SK-N-SH treated with all-trans-retinoic acid at 6 μM for 48 hours (cell line): ENCODE data around the gene TSPAN1.

ENCODE experiments used
- ATAC-seq: fragments of 200-7000 bp; cut with Tn5 transposase; 3 replicates; pipeline ENCODE4 v1.9.1; 2020; ENCODE audit warnings: mild to moderate bottlenecking, moderate library complexity
- ARNTL ChIP-seq: fragments of 450-650 bp; formaldehyde crosslinking; IDR thresholded peaks from 2 replicates; pipeline ENCODE4 v1.5.0; 2020; ENCODE audit warnings: low read depth, mild to moderate bottlenecking, moderate library complexity, borderline replicate concordance
- BACH2 ChIP-seq: fragments of 250-450 bp; sonication (Bioruptor Pico); IDR thresholded peaks from 2 replicates; pipeline ENCODE4 v1.9.0; 2021; ENCODE audit warnings: mild to moderate bottlenecking, borderline replicate concordance
- CSDC2 ChIP-seq: fragments of 250-450 bp; sonication (Bioruptor Pico); IDR thresholded peaks from 2 replicates; pipeline ENCODE4 v1.5.0; 2020; ENCODE audit warnings: mild to moderate bottlenecking, moderate library complexity
- CSRNP3 ChIP-seq: fragments of 250-450 bp; sonication (Bioruptor Pico); IDR thresholded peaks from 2 replicates; pipeline ENCODE4 v1.5.1; 2021; ENCODE audit warnings: mild to moderate bottlenecking, moderate library complexity
- ESRRG ChIP-seq: fragments of 250-450 bp; sonication (Bioruptor Pico); IDR thresholded peaks from 2 replicates; pipeline ENCODE4 v1.6.1; 2021; ENCODE audit warnings: mild to moderate bottlenecking
- GLIS3 ChIP-seq: fragments of 250-450 bp; sonication (Bioruptor Pico); IDR thresholded peaks from 2 replicates; pipeline ENCODE4 v1.5.0; 2020; ENCODE audit warnings: mild to moderate bottlenecking, moderate library complexity
- ISL1 ChIP-seq: fragments of 250-450 bp; sonication (Bioruptor Pico); IDR thresholded peaks from 2 replicates; pipeline ENCODE4 v2.1.2; 2022; ENCODE audit warnings: mild to moderate bottlenecking, moderate library complexity
- OSR1 ChIP-seq: fragments of 250-450 bp; sonication (Bioruptor Pico); IDR thresholded peaks from 2 replicates; pipeline ENCODE4 v1.8.0; 2022; ENCODE audit warnings: moderate library complexity, mild to moderate bottlenecking, inconsistent platforms
- POU6F1 ChIP-seq: fragments of 250-450 bp; sonication (Bioruptor Pico); IDR thresholded peaks from 2 replicates; pipeline ENCODE4 v1.8.0; 2021; ENCODE audit warnings: low read depth, mild to moderate bottlenecking, moderate library complexity, borderline replicate concordance
- PPARA ChIP-seq: fragments of 250-450 bp; sonication (Bioruptor Pico); IDR thresholded peaks from 2 replicates; pipeline ENCODE4 v1.5.0; 2020; ENCODE audit warnings: mild to moderate bottlenecking, borderline replicate concordance
- RARB ChIP-seq: fragments of 250-450 bp; sonication (Bioruptor Pico); IDR thresholded peaks from 2 replicates; pipeline ENCODE4 v1.8.0; 2021; ENCODE audit warnings: mild to moderate bottlenecking, moderate library complexity
- SNAI2 ChIP-seq: fragments of 250-450 bp; sonication (Bioruptor Pico); IDR thresholded peaks from 2 replicates; pipeline ENCODE4 v1.5.0; 2020; ENCODE audit warnings: mild to moderate bottlenecking, moderate library complexity
- TCF4 ChIP-seq: fragments of 250-450 bp; sonication (Bioruptor Pico); IDR thresholded peaks from 2 replicates; pipeline ENCODE4 v1.8.0; 2021; ENCODE audit warnings: mild to moderate bottlenecking, moderate library complexity, borderline replicate concordance
- TOX ChIP-seq: fragments of 250-450 bp; sonication (Bioruptor Pico); IDR thresholded peaks from 2 replicates; pipeline ENCODE4 v1.8.0; 2021; ENCODE audit warnings: mild to moderate bottlenecking, moderate library complexity, borderline replicate concordance
- TSHZ2 ChIP-seq: fragments of 250-450 bp; sonication (Bioruptor Pico); IDR thresholded peaks from 2 replicates; pipeline ENCODE4 v1.5.0; 2020; ENCODE audit warnings: mild to moderate bottlenecking, moderate library complexity
- ZC3H10 ChIP-seq: fragments of 250-450 bp; sonication (Bioruptor Pico); IDR thresholded peaks from 2 replicates; pipeline ENCODE4 v1.5.1; 2021; ENCODE audit warnings: mild to moderate bottlenecking, moderate library complexity
- ZFP30 ChIP-seq: fragments of 450-650 bp; formaldehyde crosslinking; IDR thresholded peaks from 2 replicates; pipeline ENCODE4 v1.5.0; 2022; ENCODE audit warnings: mild to moderate bottlenecking, moderate library complexity
- ZNF565 ChIP-seq: fragments of 450-650 bp; formaldehyde crosslinking; conservative IDR thresholded peaks from 2 replicates; pipeline ENCODE4 v1.5.0; 2020; ENCODE audit warnings: low read depth, mild to moderate bottlenecking, moderate library complexity
- ZNF8 ChIP-seq: fragments of 450-650 bp; formaldehyde crosslinking; IDR thresholded peaks from 2 replicates; pipeline ENCODE4 v1.5.0; 2020; ENCODE audit warnings: mild to moderate bottlenecking, moderate library complexity
- TF ChIP-seq, protein P1 (sequence below): fragments of 250-450 bp; sonication (Bioruptor Pico); IDR thresholded peaks from 2 replicates; pipeline ENCODE4 v1.8.0; 2020; ENCODE audit warnings: mild to moderate bottlenecking, moderate library complexity, borderline replicate concordance
- TF ChIP-seq, protein P2 (sequence below): fragments of 250-450 bp; sonication (Bioruptor Pico); IDR thresholded peaks from 2 replicates; pipeline ENCODE4 v1.5.1; 2020; ENCODE audit warnings: low read depth, mild to moderate bottlenecking, moderate library complexity

Gene TSPAN1

GRCh38 chr1:46133781-46134350 is 41.0 kb upstream of the TSPAN1 start:
- TF ChIP-seq TOX (CRISPR knock-in tag): no peak
- no peak for TF ChIP-seq ZFP30
- no peak for TF ChIP-seq CSDC2 (CRISPR knock-in tag)
- no peak for TF ChIP-seq ARNTL (CRISPR knock-in tag)
- TF ChIP-seq ISL1 (CRISPR knock-in tag): no peak
- no peak for TF ChIP-seq OSR1 (CRISPR knock-in tag)
- no peak for TF ChIP-seq TCF4
- TF ChIP-seq, protein P1, sequence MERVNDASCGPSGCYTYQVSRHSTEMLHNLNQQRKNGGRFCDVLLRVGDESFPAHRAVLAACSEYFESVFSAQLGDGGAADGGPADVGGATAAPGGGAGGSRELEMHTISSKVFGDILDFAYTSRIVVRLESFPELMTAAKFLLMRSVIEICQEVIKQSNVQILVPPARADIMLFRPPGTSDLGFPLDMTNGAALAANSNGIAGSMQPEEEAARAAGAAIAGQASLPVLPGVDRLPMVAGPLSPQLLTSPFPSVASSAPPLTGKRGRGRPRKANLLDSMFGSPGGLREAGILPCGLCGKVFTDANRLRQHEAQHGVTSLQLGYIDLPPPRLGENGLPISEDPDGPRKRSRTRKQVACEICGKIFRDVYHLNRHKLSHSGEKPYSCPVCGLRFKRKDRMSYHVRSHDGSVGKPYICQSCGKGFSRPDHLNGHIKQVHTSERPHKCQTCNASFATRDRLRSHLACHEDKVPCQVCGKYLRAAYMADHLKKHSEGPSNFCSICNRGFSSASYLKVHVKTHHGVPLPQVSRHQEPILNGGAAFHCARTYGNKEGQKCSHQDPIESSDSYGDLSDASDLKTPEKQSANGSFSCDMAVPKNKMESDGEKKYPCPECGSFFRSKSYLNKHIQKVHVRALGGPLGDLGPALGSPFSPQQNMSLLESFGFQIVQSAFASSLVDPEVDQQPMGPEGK: no peak
- TF ChIP-seq ESRRG: no peak
- no peak for TF ChIP-seq ZC3H10 (CRISPR knock-in tag)
- no peak for TF ChIP-seq ZNF565 (CRISPR knock-in tag)
- TF ChIP-seq SNAI2 (CRISPR knock-in tag): no peak
- TF ChIP-seq, protein P2, sequence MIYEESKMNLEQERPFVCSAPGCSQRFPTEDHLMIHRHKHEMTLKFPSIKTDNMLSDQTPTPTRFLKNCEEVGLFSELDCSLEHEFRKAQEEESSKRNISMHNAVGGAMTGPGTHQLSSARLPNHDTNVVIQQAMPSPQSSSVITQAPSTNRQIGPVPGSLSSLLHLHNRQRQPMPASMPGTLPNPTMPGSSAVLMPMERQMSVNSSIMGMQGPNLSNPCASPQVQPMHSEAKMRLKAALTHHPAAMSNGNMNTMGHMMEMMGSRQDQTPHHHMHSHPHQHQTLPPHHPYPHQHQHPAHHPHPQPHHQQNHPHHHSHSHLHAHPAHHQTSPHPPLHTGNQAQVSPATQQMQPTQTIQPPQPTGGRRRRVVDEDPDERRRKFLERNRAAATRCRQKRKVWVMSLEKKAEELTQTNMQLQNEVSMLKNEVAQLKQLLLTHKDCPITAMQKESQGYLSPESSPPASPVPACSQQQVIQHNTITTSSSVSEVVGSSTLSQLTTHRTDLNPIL (CRISPR knock-in tag): no peak
- TF ChIP-seq TSHZ2 (CRISPR knock-in tag): no peak
- no peak for TF ChIP-seq POU6F1 (CRISPR knock-in tag)
- TF ChIP-seq GLIS3 (CRISPR knock-in tag): no peak
- TF ChIP-seq CSRNP3 (CRISPR knock-in tag): no peak
- no peak for TF ChIP-seq RARB (CRISPR knock-in tag)
- ATAC-seq: no peak

GRCh38 chr1:46134660-46135331 is 40.1 kb upstream of the TSPAN1 start:
- TF ChIP-seq POU6F1 (CRISPR knock-in tag): no peak
- no peak for TF ChIP-seq PPARA
- TF ChIP-seq BACH2 (CRISPR knock-in tag): no peak
- no peak for TF ChIP-seq ARNTL (CRISPR knock-in tag)
- no peak for TF ChIP-seq ZNF8
- TF ChIP-seq ISL1 (CRISPR knock-in tag): no peak
- ATAC-seq: no peak
